GM21619 (cell line): ENCODE results near the gene KIF18B.
A peak's percentile ranks its signal among the peaks of the same experiment; 100 is the strongest.

Source experiments
- ATAC-seq: cut with Tn5 transposase; IDR thresholded peaks from one replicate; pipeline ENCODE4 v1.9.1; 2021; ENCODE audit not compliant: unreplicated experiment

The KIF18B gene

DNA sequence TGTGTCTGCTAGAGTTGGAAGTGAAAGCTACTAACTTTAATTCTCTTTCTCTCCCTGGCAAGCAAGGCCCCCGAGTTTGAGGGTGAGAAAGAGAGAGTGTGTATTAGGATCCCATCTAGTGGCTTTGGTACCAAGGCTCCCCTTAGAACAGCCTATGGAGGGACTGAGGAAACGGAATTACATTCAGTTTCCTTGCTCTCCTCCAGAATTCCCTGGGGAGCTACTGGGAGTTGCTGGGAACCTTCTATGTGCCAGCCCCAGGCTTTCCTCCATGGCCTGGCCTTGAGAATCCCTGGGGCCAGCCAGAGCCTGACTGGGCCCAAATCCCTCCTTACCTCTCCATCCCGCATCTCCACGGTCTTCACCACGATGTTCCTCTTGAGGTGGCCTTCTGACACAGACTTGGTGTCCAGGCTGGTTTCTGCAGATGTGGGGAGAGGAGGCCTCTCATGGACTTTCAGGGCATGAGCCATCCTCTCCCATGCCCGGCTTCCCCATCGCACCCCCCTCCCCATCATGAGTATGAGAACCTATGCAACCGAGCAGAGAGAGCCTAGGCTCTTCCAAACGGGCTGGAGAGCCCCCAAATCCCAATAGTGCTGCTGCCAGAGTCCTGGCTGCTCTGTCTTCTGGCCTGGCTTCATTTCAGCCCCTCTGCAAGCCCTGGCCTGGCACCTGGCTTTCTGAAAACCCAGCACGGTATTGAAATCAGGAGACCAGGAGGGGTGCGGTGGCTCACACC lies 39.7 kb downstream of the KIF18B start:
- ATAC-seq: no peak

DNA sequence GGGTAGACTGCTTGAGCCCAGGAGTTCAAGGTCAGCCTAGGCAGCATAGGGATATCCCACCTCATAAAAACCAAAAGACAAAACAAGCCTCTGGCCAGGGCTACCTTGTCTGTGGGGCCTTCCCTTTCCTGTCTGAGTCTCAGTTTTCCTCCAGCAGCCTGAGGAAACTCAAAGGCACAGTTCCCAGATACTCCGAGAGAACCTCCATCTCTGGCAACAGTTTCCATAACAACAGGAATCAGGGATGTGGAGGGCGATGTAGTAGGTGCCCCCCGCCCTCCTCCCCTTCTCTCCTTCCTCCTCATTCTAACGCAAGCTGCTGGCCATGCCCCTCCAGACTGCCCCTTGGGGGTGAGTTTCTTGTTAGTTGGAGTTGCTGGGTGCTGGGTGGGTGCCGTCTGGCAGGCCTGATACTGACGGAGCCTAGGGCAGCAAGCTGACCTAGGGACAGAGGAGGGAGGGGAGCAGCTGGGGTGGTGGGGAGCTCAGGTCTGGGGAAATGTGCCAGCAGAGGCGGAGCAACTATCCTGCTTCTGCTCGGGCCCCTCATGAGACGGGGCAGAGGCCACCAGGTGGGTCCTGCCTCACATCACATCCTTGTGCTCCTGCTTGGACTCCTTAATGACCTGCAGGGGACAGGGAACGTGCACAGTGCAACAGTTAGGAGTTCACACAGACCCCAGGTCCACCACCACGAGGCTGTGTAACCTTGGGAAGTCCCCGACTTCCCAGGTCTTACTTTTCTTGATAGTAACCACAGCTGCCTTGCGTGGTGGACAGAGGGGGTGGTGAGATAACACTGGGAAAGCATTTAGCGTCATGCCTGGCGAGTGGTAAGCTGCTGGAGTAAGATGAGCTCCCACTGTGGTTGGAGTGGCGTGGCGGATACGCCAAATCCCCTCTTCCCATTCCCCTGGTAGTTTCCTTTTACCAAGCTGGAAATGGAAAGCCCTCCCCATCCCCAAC lies 40.5 kb downstream of the KIF18B start:
- ATAC-seq: no peak

DNA sequence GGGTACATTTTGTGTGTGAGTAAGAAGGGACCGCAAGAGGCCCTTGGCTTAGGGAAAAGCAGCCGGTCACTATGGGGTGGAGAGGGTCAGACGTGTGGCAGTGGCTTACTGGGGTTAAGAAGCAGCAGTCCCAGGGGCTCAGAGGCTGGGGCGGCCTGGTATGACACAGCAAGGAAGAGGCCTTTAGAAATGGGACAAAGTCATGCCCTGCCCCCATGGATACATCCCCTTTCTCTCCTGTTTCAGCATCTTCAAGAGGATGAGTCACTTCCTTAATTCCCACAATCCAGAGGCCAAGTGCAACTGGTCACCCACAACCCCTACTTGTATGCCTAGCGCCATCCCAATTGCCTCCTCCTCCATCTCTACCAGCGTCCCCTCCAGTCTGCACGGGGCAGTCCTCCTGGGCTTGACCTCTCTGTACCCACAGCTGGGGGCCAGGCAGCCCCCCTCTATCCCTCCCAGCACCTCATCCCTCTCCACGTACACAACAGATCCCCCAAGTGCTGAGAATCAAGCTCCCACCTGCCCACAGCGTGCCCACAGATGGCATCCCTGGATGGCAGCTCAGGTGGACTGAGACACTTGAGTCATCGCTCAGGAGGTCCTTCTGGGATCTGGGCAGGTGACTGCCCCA lies 41.4 kb downstream of the KIF18B start:
- no peak for ATAC-seq

DNA sequence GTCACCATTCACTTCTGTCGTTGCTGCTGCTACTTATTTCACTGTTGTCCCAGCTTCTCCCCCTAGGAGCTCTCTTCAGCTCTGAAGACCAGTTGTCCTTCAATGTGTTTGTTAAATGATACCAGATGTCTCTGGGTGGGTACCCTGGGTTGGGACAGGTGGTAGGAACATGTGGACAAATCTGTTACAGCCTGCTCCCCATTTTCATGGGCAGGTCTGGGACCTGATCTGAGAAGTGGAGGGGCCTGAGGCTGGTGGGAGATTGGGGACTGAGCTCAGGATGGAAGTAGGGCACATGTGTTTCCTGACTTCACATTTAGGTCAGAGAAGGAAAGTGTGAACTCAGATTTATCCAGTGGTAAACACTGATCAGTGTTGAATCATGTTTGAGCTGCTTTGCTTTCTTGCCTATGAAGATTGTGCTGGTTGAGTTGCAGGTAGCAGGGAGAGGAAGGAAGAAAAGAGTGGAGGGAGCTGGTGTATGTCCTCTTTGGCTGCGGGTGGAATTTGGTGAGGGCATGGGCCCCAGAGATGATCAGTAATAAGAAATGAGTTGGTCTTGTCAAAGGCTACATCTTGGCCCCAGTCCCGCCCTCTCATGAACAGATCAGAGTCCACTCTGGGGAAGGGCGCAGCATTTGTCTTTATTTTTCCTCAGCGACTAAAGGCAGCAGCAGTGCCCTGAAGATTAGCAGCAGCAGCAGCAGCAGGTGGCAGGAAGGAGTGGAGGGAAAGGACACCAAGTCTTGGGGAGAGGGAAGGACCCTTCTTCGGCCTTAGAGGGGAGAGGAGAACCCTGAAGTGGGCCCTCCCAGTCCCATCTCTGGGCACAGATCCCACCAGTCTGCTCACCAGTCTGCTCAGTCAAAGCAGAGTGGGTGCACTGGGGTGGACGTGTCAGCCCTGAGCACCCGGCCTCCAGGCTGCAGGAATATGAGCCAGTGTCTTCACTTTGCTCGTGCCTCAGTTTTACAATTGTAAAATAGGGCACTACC lies 42.3 kb downstream of the KIF18B start:
- ATAC-seq: no peak

GRCh38 chr17:44904001-44904984 lies 43.3 kb downstream of the KIF18B start:
- ATAC-seq: no peak

DNA sequence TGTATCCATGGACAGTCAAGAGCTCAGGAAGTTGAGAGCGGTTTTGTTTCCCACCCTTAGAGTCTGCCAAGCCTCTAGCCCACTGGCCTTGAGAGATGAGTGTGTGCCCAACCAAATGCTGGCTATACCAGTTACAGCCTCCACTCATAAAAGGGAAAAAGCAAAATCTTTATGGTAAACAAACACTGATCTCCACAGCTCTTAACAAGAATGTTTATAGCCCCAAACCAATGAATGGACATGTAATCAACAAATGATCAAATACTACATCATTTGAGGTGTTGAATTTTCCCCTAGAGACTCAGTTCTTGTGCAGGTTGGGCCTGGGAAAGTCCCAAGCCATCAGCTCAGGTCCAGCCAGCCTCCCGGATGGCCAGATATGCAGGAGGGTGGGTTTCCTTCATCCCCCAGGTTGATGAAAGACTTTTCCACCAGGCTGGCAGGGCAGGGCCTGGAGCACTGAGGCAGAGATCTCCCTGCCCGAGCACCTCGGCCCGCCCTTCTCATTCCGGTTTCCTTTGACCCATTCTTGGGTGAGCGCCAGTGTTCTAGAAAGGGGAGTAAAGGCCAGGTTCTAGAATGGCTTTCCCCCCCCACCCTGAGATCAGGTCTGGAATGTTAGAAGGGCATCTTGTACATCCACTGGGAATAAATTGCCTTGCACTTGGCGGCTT lies 44.4 kb downstream of the KIF18B start:
- no peak for ATAC-seq

DNA sequence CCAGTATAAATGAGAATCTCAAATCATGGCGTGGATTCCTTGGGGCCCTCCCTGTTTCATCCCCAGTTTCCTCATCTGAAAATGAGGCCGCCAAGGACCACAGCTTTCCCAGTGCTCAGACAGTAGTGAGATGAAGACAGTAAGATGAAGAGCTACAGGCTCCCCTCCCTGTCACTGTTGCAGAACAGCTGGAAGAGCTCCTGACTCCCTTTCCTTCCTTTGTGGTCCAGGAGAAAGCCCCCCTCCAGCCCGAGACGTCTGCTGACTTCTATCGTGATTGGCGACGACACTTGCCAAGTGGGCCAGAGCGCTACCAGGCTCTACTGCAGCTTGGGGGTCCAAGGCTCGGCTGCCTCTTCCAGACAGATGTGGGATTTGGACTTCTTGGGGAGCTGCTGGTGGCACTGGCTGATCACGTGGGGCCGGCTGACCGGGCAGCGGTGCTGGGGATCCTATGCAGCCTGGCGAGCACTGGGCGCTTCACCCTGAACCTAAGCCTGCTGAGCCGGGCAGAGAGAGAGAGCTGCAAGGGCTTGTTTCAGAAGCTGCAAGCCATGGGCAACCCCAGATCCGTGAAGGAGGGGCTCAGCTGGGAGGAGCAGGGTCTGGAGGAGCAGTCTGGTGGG lies 45.3 kb downstream of the KIF18B start:
- no peak for ATAC-seq

DNA sequence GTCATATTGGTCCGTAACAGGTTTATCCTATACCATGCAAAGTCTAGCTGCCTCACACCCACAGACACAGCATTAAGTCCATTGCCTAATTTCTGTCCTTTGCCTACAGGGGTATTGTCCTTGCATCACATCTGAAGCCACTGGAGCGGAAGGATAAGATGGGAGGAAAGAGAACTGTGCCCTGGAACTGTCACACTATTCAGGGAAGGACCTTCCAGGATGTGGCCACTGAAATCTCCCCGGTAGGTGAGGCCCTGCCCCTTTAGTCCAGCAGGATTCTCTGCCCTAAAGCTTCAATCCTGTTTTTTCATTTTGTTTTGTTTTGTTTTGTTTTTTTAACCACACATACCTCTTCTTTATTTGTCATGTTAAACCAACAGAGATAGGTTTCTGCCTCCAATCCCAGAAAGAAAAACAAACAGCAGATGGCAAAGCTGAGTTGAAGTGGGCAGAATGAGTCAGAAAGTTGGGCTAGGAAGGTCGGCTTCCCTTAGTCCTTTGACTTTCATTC lies 46.1 kb downstream of the KIF18B start:
- ATAC-seq: no peak

DNA sequence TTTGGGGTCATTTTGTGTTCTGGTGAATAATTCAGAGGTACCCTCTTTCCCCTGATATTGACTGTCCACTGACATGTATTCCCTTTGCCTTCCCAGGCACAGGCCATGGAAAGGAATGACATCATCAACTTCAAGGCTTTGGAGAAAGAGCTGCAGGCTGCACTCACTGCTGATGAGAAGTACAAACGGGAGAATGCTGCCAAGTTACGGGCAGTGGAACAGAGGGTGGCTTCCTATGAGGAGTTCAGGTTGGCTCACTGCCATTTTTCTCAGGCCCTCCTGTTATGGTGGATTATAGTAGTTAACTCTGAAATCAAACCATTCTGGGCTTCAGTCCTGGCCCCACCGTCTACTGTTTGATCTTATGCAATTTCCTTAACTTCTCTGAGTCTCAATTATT lies 46.7 kb downstream of the KIF18B start:
- ATAC-seq: no peak

GRCh38 chr17:44899074-44899782 lies 48.3 kb downstream of the KIF18B start, which contains the start of gene EFTUD2:
EFTUD2 (minus strand) TSS chr17:44899445; CDS start chr17:44894521, 4,924 bp downstream.
- ATAC-seq: peak; percentile 67

GRCh38 chr17:44898768-44899073 lies 48.9 kb downstream of the KIF18B start:
- no peak for ATAC-seq

DNA sequence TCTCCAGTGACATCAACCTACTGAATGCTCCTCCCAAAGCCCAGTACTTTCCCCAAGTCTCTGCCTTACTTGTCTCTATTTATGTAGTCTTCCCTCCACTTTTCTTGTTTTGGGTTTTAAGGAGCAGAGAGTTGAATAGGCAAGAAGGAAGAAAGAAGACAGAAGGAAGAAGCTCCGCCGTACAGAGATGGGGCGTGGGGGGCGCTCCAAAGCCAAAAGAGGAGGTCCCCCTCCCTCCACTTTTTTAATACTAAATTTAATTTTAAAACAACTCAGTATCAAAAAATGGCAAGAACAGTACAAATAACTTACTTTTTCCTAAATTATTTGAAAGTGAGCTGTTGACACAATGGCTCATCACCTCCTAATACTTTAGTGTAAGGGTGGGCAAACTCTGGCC lies 52.9 kb downstream of the KIF18B start:
- no peak for ATAC-seq

DNA sequence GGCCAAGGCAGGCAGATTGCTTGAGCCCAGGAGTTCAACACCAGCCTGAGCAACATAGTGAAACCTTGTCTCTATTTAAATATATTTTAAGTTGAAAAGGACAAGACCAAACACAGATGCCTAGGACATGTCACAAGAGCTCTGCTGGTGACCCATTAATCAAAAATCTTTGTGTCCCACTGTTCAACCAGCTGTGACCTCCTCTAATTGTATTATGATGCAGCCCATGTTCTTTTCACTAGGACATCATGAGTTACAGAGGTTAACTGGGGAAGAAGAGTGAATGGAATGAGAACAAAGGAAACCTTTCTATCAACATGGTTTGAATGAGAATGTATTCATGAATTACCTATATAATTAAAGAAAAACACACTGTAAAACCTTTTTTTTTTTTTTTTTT lies 55.3 kb downstream of the KIF18B start:
- no peak for ATAC-seq

GRCh38 chr17:44889003-44889402 lies 58.6 kb downstream of the KIF18B start:
- no peak for ATAC-seq

GRCh38 chr17:44887971-44888954 lies 59.3 kb downstream of the KIF18B start:
- no peak for ATAC-seq

GRCh38 chr17:44887016-44887415 lies 60.6 kb downstream of the KIF18B start:
- no peak for ATAC-seq
